ENCODE data around the gene ATPAF2. TPM values are rescaled to one million over a fixed set of nuclear protein-coding genes. Genes with fewer than 3 reads are reported as not detected.

ATPAF2 gene
- total and polyA plus RNA-seq, 2 donors (not counting 3 experiments of a cell fraction or from before 2014, with no cell fraction given): 23.2 to 35.7 TPM

DNA sequence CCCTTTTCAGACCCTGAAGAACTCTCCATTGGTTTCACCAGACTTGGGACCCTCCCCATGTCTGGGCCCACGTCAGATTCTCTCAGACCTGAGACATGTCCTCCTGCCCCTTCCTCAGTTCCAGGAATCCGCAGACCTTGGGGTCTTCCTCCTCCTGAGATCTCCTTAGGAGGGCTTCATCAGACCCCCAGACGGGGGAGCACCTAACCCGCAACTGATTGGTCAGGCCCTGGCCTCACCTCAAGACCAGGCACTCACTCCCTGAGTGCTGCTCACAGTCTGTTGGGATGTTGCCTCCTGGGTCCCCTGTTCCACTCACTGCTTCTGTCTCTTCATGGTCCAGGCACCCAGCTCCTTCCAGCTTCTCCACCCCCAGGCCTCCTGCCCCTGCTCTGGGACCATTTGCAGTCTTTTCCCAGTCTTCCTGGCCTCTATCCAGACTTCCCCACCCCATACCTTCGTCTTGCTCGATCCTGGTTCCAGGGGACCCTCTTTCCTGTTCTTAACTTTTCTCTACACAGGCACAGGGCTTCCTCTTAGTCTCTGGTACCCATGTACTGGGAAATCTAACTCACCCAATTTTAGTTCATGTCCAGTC lies 1.4 kb upstream of the ATPAF2 start:
- peaks cover 12% of the 10 kb centered on the region for H3K79me2 ChIP-seq (ENCODE audit: control insufficient read depth, insufficient read depth, low read length)
- no TSS peak for BruUV-seq (replicated peaks)

DNA sequence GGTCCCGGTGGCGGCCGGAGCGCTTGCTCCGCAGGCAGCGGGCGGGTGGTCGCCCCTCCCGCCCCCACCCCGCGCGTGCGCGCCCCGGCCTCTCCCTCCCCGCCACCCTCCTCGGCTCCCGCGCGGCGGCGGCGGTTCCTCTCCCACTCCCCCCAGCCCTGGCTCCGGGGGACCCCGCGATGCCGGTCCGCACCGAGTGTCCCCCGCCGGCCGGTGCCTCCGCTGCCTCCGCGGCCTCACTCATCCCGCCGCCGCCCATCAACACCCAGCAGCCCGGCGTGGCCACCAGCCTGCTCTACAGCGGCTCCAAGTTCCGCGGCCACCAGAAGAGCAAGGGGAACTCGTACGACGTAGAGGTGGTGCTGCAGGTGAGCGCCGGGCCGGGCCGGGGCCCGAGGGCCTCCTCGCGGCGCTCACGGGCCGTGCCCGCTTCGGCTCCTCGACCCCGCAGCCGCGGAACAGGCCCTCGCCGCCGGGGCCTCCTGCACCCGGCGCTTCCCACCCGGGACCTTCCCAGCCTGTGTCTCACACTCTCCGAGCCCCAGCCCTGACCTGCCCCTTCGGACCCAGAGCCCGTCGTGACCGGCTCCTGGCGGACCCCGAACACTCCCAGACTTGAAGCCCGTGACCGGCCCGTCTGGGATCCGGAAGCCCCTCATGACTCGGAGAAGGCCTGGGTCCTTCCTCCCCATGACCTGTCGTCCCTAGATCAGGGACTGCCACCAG lies 730 bp upstream of the ATPAF2 start:
- POLR2A ChIA-PET: no interaction called here
- H4K20me1 ChIP-seq (replicated peaks; ENCODE audit: control insufficient read depth, extremely low read depth, insufficient read depth, low read length): no peaks in the 10 kb centered on the region
- H3K4me1 ChIP-seq (ENCODE audit: control insufficient read depth, extremely low read depth, insufficient read depth, low read length): peaks cover 20% of the 10 kb centered on the region
- intact Hi-C loops (cut with micrococcal nuclease) (loop anchor here (2.0 kb wide), 1 partner anchor 67 kb away; the partner anchor contains the start of genes DRC3 and TOM1L2), dilution Hi-C loops (cut with MboI; ENCODE audit: extremely low pct_ligation_motif_present, low sequenced_read_pairs) (loop anchor here (25.0 kb wide), 1 partner anchor 152 kb away; no protein-coding TSS in a partner anchor)
- H3K36me3 ChIP-seq (ENCODE audit: control insufficient read depth in 2 of 2, extremely low read depth in 1 of 2, insufficient read depth in 2 of 2, low read length in 2 of 2): no peaks in the 10 kb centered on the region
- CTCF ChIA-PET: no interaction called here
- TF ChIP-seq POLR2A (IDR thresholded peaks at IDR 0.05; ENCODE audit: low read depth, low read length) (no peak), EZH2 (IDR thresholded peaks at IDR 0.05; ENCODE audit: borderline replicate concordance, low read depth, low read length, severe bottlenecking) (no peak), MYC (IDR thresholded peaks at IDR 0.05; ENCODE audit: low read depth, low read length) (no peak), GATA2 (IDR thresholded peaks at IDR 0.05; ENCODE audit: insufficient read depth, insufficient read length, low read depth, low read length) (no peak), FOS (IDR thresholded peaks at IDR 0.05; ENCODE audit: borderline replicate concordance, insufficient read depth, low read length) (no peak), POLR2AphosphoS5 (IDR thresholded peaks at IDR 0.05; ENCODE audit: insufficient read depth, low read depth, low read length) (no peak), JUN (IDR thresholded peaks at IDR 0.05; ENCODE audit: borderline replicate concordance, insufficient read depth, insufficient read length, low read depth) (no peak)
- TF ChIP-seq, protein P1, sequence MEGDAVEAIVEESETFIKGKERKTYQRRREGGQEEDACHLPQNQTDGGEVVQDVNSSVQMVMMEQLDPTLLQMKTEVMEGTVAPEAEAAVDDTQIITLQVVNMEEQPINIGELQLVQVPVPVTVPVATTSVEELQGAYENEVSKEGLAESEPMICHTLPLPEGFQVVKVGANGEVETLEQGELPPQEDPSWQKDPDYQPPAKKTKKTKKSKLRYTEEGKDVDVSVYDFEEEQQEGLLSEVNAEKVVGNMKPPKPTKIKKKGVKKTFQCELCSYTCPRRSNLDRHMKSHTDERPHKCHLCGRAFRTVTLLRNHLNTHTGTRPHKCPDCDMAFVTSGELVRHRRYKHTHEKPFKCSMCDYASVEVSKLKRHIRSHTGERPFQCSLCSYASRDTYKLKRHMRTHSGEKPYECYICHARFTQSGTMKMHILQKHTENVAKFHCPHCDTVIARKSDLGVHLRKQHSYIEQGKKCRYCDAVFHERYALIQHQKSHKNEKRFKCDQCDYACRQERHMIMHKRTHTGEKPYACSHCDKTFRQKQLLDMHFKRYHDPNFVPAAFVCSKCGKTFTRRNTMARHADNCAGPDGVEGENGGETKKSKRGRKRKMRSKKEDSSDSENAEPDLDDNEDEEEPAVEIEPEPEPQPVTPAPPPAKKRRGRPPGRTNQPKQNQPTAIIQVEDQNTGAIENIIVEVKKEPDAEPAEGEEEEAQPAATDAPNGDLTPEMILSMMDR (IDR thresholded peaks at IDR 0.05; ENCODE audit: extremely low read depth in 1 of 2, insufficient read depth in 1 of 2, low read depth in 1 of 2, low read length in 2 of 2): no peak
- TF ChIP-seq, protein P2, sequence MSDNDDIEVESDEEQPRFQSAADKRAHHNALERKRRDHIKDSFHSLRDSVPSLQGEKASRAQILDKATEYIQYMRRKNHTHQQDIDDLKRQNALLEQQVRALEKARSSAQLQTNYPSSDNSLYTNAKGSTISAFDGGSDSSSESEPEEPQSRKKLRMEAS (IDR thresholded peaks at IDR 0.05; ENCODE audit: insufficient read depth, insufficient read length): no peak
- BruUV-seq (replicated peaks): no TSS peak
- no peak for FAIRE-seq
- no peak overlapping the region for H3K27ac ChIP-seq (ENCODE audit: insufficient read depth, low read depth, low read length)
- peak overlapping the region; percentile 80 for H2AFZ ChIP-seq (ENCODE audit: low read depth, low read length)
- H3K9me3 ChIP-seq (replicated peaks; ENCODE audit: control insufficient read depth, insufficient read depth, low read length): no peaks in the 10 kb centered on the region
- no peaks in the 10 kb centered on the region for H3K27me3 ChIP-seq (ENCODE audit: control insufficient read depth in 2 of 2, insufficient read depth in 2 of 2, low read length in 2 of 2)
- no peaks in the 10 kb centered on the region for H3K9me1 ChIP-seq (replicated peaks; ENCODE audit: control insufficient read depth, extremely low read depth, insufficient read depth, low read length)
- peaks cover 12% of the 10 kb centered on the region for H3K79me2 ChIP-seq (ENCODE audit: control insufficient read depth, insufficient read depth, low read length)
- peak; percentile 17 for DNase-seq (ENCODE audit: low read depth, low spot score)
- peak overlapping the region; percentile 71 for H3K4me2 ChIP-seq (ENCODE audit: insufficient read depth, low read length)
- peak overlapping the region; percentile 44 for H3K9ac ChIP-seq (replicated peaks; ENCODE audit: extremely low read depth, insufficient read depth, low read length)
- H3K4me3 ChIP-seq (replicated peaks in 1 of 3; ENCODE audit: insufficient read depth in 1 of 3, low read depth in 1 of 3, low read length in 3 of 3): peak overlapping the region; percentile 45 to 96 (median 57)

More for the DNA sequence above, 1.4 kb upstream of the ATPAF2 start:
- Histone ChIP-seq H3K27me3 (ENCODE audit: control insufficient read depth in 2 of 2, insufficient read depth in 2 of 2, low read length in 2 of 2) (no peaks in the 10 kb centered on the region), H3K9ac (replicated peaks; ENCODE audit: extremely low read depth, insufficient read depth, low read length) (peak overlapping the region; percentile 44), H4K20me1 (replicated peaks; ENCODE audit: control insufficient read depth, extremely low read depth, insufficient read depth, low read length) (no peaks in the 10 kb centered on the region), H3K4me2 (ENCODE audit: insufficient read depth, low read length) (peak overlapping the region; percentile 71), H3K4me3 (replicated peaks in 1 of 3; ENCODE audit: insufficient read depth in 1 of 3, low read depth in 1 of 3, low read length in 3 of 3) (peak overlapping the region; percentile 27 to 96 (median 45)), H3K27ac (ENCODE audit: insufficient read depth, low read depth, low read length) (no peak overlapping the region), H3K4me1 (ENCODE audit: control insufficient read depth, extremely low read depth, insufficient read depth, low read length) (peaks cover 20% of the 10 kb centered on the region), H3K9me1 (replicated peaks; ENCODE audit: control insufficient read depth, extremely low read depth, insufficient read depth, low read length) (no peaks in the 10 kb centered on the region), H3K36me3 (ENCODE audit: control insufficient read depth in 2 of 2, extremely low read depth in 1 of 2, insufficient read depth in 2 of 2, low read length in 2 of 2) (no peaks in the 10 kb centered on the region), H3K9me3 (replicated peaks; ENCODE audit: control insufficient read depth, insufficient read depth, low read length) (no peaks in the 10 kb centered on the region), H2AFZ (ENCODE audit: low read depth, low read length) (peak overlapping the region; percentile 80)
- POLR2A ChIA-PET: no interaction called here
- intact Hi-C loops (cut with micrococcal nuclease): no loop called here
- DNase-seq (ENCODE audit: low read depth, low spot score) (no peak), FAIRE-seq (no peak)
- no peak for TF ChIP-seq POLR2A (IDR thresholded peaks at IDR 0.05; ENCODE audit: low read depth, low read length)
- TF ChIP-seq FOS (IDR thresholded peaks at IDR 0.05; ENCODE audit: borderline replicate concordance, insufficient read depth, low read length): no peak
- no peak for TF ChIP-seq POLR2AphosphoS5 (IDR thresholded peaks at IDR 0.05; ENCODE audit: insufficient read depth, low read depth, low read length)
- no peak for TF ChIP-seq EZH2 (IDR thresholded peaks at IDR 0.05; ENCODE audit: borderline replicate concordance, low read depth, low read length, severe bottlenecking)
- TF ChIP-seq MYC (IDR thresholded peaks at IDR 0.05; ENCODE audit: low read depth, low read length): no peak
- CTCF ChIA-PET: no interaction called here
- dilution Hi-C loops (cut with MboI; ENCODE audit: extremely low pct_ligation_motif_present, low sequenced_read_pairs): loop anchor here (25.0 kb wide), 1 partner anchor 153 kb away; no protein-coding TSS in a partner anchor

All from endothelial cell of umbilical vein (primary cell).